Measurements from ENCODE around the gene TRAPPC6A. TPM values are rescaled to one million over a fixed set of nuclear protein-coding genes. Genes with fewer than 3 reads are reported as not detected.

Gene TRAPPC6A, protein sequence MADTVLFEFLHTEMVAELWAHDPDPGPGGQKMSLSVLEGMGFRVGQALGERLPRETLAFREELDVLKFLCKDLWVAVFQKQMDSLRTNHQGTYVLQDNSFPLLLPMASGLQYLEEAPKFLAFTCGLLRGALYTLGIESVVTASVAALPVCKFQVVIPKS
- total RNA-seq, result 10 to 100 TPM; 17.9 to 22.8 TPM

DNA sequence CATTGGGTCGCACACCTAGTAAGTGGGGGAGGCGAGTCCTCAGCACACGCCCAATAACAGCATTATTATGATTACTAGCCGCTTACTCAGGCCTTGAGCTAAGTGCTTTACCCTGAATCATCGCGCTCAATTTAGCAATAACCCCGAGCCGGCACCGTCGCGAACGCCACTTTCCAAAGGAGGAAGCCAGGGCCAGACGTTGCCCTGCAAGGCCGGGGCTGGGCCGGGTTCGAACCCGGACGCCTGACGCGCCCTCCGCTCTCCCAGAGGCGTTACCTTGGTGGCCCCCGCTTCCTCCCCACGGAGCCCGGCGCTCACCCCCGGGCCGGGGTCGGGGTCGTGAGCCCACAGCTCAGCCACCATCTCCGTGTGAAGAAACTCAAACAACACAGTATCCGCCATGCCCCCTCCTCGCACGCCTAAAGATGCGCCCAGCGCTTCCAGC, at the start of gene TRAPPC6A:
TRAPPC6A (minus strand) TSS at position 421 of the 445 bp plus-strand sequence; CDS start at position 402, 19 bp downstream.
- H3K27ac ChIP-seq, result peak within 1 kb of the TSS; percentile 93 to 95
- H3K27me3 ChIP-seq, result no peaks in the 10 kb centered on the region
- H3K36me3 ChIP-seq, result no peaks in the 10 kb centered on the region
- H3K4me3 ChIP-seq, result peak within 1 kb of the TSS; percentile 76 to 87
- H3K4me1 ChIP-seq, result peaks cover 0 to 30% of the 10 kb centered on the region in 2 donors
- DNase-seq (ENCODE audit: low spot score), result no peak
- TF ChIP-seq, protein P1, sequence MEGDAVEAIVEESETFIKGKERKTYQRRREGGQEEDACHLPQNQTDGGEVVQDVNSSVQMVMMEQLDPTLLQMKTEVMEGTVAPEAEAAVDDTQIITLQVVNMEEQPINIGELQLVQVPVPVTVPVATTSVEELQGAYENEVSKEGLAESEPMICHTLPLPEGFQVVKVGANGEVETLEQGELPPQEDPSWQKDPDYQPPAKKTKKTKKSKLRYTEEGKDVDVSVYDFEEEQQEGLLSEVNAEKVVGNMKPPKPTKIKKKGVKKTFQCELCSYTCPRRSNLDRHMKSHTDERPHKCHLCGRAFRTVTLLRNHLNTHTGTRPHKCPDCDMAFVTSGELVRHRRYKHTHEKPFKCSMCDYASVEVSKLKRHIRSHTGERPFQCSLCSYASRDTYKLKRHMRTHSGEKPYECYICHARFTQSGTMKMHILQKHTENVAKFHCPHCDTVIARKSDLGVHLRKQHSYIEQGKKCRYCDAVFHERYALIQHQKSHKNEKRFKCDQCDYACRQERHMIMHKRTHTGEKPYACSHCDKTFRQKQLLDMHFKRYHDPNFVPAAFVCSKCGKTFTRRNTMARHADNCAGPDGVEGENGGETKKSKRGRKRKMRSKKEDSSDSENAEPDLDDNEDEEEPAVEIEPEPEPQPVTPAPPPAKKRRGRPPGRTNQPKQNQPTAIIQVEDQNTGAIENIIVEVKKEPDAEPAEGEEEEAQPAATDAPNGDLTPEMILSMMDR (IDR thresholded peaks at IDR 0.05), result no peak
- H3K9me3 ChIP-seq, result no peaks in the 10 kb centered on the region

DNA sequence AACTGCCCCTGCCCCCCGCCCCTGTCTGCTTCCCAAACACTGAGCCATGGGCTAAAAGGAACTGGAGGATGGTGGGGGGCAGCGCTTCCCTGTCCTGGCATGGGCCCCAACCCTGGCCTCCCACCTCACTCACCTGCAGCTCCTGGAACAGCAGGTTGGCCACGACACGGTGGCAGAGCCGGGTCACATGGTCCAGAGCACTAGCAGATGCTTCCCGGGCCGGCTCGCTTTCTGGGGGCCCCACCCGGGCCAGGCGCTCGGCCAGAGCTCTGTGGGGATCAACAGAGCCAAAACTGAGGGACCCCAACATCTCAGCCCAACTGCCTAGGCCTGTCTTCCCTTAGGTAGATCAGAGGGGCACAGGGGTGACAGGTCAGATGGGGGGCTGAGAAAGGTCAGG, 46.6 kb upstream of the TRAPPC6A start:
- TF ChIP-seq, protein P1 (IDR thresholded peaks at IDR 0.05), result no peak
- H3K27ac ChIP-seq, result no peak overlapping the region
- H3K9me3 ChIP-seq, result no peaks in the 10 kb centered on the region
- no peak overlapping the region for H3K4me3 ChIP-seq
- H3K4me1 ChIP-seq, result no peaks in the 10 kb centered on the region
- no peak for DNase-seq (ENCODE audit: low spot score)
- no peaks in the 10 kb centered on the region for H3K27me3 ChIP-seq
- no peaks in the 10 kb centered on the region for H3K36me3 ChIP-seq

DNA sequence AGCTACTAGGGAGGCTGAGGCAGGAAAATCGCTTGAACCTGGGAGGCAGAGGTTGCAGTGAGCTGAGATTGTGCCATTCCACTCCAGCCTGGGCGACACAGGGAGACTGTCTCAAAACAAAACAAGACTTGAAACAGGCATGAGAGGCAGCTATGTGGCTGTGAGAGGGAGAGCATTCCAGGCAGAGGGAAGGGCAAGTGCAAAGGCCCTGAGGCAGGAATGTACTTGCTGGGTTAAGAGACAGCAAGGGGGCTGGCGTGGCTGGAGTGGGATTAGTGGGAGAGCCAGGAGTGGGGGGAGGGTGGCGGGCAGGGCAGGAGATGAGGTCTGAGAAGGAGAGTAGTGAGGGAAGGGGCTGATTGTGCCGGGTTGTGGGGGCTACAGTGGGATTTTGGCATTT, 45.8 kb upstream of the TRAPPC6A start:
- TF ChIP-seq, protein P1 (IDR thresholded peaks at IDR 0.05), result no peak
- Histone ChIP-seq H3K36me3 (no peaks in the 10 kb centered on the region), H3K27ac (no peak overlapping the region), H3K27me3 (no peaks in the 10 kb centered on the region), H3K9me3 (no peaks in the 10 kb centered on the region), H3K4me3 (no peak overlapping the region), H3K4me1 (no peaks in the 10 kb centered on the region)
- no peak for DNase-seq (ENCODE audit: low spot score)

DNA sequence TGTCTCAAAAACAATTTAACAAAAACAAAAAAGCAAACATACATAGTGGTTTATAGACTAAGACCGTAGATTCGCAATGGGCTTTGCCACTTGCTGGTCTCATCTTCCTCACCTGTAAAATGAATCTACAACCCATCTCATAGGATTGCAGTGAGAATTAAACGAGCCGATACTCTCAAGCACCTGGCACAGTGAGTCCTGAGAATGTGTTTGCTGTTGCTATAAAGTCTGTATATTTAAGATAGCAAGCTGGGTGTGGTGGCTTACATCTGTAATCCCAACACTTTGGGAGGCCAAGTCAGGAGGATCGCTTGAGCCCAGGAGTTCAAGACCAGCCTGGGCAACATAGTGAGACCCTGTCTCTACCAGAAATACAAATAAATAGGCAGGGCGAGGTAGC, 44.7 kb upstream of the TRAPPC6A start:
- H3K27ac ChIP-seq, result no peak overlapping the region
- no peak for DNase-seq (ENCODE audit: low spot score)
- no peaks in the 10 kb centered on the region for H3K9me3 ChIP-seq
- H3K27me3 ChIP-seq, result no peaks in the 10 kb centered on the region
- H3K36me3 ChIP-seq, result no peaks in the 10 kb centered on the region
- TF ChIP-seq, protein P1 (IDR thresholded peaks at IDR 0.05), result no peak
- H3K4me1 ChIP-seq, result peaks cover 0 to 3% of the 10 kb centered on the region in 2 donors
- no peak overlapping the region for H3K4me3 ChIP-seq

DNA sequence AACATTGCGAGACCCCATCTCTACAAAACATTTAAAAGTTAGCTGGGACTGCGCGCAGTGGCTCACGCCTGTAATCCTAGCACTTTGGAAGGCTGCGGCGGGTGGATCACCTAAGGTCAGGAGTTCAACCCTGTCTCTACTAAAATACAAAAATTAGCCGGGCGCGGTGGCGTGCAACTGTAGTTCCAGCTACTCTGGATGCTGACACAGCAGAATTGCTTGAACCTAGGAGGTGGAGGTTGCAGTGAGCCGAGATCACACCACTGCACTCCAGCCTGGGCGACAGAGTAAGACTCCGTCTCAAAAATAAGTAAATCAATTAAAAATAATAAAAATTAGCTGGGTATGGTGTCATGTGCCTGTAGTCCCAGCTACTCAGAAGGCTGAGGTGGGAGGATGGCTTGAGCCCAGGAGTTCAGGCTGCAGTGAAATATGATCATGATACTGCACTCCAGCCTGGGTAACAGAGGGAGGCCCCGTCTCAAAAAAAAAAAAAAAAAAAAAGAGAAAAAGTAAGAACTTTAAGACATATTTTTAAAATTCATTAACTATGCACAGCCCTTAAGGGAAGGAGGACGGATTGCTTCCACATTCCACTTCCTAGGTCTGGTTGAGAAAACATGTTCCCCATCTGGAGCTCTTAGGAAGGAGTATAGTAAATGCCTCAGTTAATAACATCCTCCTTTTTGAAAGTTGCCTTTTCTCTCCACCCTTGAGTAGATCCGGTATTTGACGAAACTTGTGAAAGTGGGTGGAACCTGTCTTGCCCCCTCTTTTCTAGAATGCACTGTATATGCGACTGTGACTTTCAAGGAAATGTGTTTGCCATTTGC, 41.1 kb upstream of the TRAPPC6A start:
- H3K4me3 ChIP-seq, result no peak overlapping the region
- no peak overlapping the region for H3K27ac ChIP-seq
- no peaks in the 10 kb centered on the region for H3K36me3 ChIP-seq
- no peak for DNase-seq (ENCODE audit: low spot score)
- H3K27me3 ChIP-seq, result peaks cover 4 to 7% of the 10 kb centered on the region in 2 donors
- no peaks in the 10 kb centered on the region for H3K9me3 ChIP-seq
- TF ChIP-seq, protein P1 (IDR thresholded peaks at IDR 0.05), result no peak
- H3K4me1 ChIP-seq, result peaks cover 0 to 21% of the 10 kb centered on the region in 2 donors
